CD4-positive, alpha-beta T cell treated with Interleukin-15 for 1 hour (primary cell): ENCODE results near the gene TM9SF3.

Source experiments
- DNase-seq: peaks from one replicate; pipeline ENCODE4 v3.0.0-alpha.2; 2020

Gene TM9SF3

DNA sequence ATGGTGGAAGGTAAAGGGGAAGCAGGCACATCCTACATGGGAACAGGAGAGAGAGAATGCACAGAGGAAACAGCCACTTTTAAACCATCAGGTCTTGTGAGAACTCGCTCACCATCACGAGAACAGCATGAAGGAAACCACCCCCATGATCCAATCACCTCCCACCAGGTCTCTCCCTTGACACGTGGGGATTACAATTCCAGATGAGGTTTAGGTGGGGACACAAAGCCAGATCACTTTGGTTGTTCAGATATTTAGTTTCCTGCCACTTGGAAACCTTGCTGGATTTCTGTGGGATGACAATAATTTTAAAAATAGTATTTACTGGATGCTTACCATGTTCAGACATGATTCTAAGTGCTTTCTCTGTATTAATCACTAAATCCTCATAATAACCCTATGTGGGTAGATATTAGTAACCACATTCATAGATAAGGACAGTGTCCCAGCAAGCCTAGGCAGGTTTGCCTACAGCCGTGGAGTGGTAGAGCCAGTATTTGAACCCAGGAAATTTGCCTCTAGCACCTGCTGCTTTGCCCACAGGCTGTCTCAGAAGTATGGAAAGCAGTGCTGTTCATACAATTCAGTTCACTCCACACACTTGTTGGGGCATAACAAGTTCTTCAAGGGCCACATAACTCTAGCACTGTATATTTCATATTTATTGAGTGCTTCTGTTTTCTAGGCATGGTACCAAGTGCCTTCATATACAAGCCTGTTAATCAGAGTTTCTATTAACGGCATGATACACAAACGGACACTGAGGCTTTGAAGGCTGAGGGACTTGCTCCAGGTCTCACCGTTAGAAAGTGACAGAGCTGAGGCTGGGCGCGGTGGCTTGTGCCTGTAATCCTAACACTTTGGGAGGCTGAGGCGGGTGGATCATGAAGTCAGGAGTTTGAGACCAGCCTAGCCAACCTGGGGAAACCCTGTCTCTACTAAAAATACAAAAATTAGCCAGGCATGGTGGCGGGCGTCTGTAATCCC lies 81.4 kb downstream of the TM9SF3 start:
- no peak for DNase-seq

DNA sequence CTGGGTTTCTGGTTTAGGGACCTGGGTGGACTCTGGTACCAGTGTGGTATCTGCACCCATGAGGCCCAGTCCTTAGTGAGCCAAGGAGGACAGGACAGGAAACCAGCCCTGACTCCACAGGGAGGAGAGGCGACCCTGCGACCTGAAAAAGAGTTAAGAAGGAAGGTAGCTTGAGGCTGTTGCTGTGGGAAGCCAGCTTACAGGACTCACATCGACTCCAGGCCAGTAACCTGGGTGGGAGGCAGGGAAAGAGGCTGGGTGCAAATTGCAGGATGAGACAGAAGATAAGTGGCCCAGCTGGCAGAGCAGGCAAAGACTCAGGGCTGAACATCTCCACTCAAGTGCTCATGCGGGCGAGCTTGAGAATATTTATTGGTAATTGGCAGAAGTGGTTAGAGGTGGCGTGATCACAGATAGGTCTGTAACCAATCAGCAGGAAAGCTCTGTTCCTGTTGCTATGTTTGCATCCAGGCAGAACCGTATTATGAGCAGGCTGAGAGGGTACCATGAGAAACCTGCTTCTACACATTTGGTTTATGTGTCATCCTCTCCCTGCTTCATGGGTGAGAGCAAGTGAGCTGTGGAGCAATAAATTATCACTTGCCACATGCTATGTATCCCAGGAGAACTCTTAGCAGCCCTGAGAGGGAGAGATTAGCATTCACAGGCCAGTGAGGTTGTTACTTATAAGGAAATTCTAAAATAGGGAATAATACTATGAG lies 84.1 kb downstream of the TM9SF3 start:
- no peak for DNase-seq

DNA sequence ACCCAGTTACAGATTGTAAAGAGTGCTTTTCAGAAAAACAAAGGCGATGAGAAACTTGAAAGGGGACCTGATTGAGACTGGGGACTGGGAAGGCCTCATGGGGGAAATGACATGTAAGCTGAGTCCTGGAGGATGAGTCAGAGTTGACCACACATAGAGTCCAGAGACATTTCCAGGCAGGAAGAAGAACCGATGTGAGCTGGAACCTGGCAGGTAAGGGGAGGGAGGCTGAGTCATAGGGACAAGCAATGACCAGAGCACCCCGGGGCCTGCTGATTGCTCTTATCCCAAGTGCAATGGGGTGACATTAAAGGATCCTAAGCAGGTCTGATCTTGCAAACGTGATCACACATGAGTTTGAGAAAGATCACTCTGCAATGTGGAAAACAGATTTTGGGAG lies 84.8 kb downstream of the TM9SF3 start:
- no peak for DNase-seq

DNA sequence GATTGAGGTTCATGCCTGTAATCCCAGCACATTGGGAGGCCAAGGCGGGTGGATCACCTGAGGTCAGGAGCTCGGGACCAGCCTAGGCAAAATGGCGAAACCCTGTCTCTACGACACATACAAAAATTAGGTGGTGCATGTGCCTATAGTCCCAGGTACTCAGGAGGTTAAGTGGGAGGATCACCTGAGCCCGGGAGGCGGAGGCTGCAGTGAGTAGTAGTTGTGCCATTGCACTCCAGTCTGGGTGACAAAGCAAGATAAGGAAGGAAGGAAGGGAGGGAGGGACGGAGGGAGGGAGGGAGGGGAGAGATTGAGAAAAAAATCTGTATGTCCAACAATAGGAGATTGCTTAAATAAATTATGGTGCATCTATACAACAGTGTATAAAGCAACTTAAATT lies 86.3 kb downstream of the TM9SF3 start:
- DNase-seq, result no peak

DNA sequence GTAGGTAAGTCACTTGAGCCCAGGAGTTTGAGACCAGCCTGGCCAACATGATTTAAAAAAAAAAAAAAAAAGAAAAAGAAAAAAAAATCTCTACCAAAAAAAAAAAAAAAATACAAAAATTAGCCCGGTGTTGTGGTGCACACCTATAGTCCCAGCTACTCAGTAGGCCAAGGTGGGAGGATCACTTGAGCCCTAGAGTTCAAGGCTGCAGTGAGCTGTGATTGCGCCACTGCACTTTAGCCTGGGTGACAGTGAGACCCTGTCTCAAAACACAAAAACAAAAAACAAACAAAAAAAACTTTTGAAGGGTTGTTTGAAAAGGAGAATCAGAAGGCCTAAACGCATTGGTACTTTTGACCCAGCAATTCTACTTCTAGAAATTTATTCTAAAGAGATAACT lies 86.8 kb downstream of the TM9SF3 start:
- no peak for DNase-seq

DNA sequence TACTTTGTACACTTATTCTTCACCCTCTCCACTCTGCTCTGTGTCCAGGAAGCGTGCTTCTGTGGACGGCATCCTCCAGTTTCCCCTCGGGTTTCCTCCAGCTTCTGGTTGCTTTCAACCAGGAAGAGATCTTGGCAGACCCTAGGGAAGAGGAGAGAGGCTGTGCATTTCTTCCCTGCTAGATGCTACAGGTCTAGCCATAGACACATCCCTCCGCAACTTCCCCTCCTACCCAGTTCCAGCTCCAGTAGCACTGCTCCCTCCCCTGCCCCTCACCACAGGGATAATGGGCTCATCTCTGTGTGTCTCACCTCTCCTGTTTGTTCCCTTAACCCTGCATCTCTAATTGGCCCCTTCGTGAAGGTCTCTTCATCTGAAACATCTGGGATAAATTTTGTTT lies 89.4 kb downstream of the TM9SF3 start:
- no peak for DNase-seq

DNA sequence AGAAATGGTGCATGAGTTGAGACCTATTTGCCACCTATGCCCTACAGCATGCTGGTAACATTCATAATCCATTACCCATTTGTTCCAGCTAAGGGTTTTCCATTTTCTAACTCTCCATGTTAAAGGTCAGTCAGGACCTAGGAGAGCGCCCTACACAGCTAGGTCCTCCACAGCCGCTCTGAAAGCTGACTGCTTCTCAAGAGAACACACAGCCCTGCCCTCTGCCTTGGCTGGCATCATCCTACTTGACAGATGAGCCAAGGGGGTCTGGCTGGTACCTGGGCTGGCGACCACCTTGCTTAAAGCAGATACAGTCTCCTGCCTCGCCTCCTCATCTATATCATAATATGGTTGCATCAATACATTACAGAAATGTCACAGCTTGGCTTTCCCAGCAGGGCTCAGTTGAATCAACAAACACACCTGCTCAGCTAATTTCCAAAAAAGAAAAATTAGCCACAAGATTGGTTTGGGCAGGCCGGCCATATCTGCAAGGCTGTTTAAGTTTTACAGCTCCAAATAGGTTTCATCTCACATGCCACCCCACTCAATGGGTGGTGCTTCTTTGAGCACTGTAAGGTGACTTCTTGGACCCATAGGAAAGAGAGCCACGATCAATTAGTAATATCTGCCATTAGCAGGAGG lies 90.4 kb downstream of the TM9SF3 start:
- no peak for DNase-seq

DNA sequence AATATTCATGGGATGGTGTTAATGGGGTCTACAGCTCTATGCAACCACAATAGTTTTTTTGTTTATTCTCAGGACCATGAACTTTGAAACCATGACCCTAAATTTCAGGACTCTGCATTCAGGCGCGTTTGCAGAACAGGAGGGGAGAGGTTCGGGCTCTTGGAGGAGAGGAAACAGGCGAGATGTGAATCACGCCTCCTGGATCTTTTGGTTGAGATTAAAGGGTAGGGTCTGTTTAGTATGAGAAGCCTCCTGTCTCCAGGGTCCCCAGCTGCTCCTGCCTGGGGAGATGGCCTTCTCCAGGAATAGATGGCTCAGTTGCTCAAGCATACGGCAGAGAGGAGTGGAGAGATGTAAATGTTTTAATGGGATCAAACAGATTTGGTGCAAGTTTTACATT lies 91.3 kb downstream of the TM9SF3 start:
- no peak for DNase-seq

DNA sequence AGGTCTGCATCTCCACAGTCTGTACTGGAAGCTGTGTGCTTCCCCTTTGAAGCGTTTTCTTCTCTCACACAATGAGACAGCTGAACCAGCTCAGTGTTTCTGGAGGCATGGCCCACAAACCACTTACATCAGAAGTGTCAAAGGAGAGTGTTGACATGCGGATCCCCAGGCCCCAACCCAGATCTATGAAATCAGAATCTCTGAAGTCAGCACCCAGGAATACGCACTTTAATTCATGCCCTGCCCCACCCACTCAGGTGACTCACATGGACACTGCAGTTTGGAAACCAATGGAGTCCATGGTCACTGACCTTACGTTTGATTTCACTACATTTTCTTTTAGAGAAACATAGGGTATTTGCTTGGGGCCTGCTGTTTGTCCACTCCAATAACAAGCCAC lies 92.1 kb downstream of the TM9SF3 start:
- DNase-seq, result no peak

DNA sequence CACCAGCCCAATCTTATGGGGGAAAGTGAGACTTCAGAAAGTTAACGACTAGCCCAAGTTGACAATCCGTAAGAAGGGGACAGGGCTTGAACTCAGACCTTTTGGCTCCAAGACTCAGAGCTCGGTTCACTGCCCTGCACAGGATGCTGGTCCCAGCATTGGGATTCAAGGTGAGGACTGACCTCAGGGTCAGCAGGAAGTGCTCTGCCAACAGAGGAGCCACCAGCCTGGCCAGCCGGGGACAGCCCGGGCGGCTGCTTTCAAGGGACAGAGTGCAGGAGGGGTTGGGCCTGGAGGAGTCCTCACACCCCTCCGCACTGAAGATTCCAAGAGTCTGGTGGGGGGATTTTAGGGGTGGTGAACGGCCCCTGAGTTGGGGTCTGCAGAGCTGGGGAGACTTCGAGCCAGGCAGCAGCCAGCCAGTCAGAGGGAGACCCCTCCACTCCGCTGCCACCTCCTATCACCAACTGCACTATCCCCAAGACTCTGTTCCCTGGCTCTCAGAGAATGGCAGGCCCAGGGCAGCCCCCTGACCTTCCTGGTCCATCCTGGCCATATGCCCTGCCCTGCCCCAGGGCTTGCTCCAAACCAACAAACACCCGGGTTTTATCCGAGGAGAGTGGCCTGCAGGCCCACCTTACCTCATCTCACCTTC lies 92.8 kb downstream of the TM9SF3 start:
- no peak for DNase-seq

DNA sequence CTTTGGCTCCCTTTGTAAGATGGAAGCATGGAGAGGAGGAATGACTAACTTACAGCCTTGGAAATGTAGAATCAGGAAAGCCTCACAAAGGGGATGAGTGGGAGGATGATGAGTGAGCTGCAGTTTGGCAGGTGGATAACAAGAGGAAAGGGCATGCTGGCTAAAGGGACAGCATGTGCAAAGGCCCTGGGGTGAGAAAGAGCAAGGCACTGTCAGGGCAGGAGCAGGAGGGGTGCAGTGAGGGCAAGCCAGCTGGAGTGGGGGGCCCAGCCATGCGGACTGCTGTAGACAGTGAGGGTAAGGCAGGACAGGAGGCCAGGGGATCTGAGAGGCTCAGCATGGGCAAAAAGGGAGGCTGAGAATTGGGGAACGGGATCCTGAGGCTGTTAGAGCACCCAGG lies 93.6 kb downstream of the TM9SF3 start:
- DNase-seq, result no peak

DNA sequence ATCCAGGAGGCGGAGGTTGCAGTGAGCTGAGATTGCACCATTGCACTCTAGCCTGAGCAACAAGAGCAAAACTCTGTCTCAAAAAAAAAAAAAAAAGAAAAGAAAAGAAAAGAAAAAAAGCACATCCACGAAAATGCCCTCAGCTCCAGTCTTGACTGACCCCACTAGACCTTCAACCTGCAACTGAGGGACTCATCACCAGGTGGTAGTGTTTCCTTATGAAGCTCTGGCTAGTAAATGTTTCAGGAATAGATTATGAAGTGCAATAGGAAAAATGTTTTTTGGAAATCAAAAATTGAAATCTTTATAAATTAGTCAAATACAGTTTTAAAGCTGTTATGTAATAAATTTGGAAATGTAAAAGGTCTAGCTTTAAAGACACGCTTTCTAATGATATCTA lies 95.5 kb downstream of the TM9SF3 start:
- no peak for DNase-seq

DNA sequence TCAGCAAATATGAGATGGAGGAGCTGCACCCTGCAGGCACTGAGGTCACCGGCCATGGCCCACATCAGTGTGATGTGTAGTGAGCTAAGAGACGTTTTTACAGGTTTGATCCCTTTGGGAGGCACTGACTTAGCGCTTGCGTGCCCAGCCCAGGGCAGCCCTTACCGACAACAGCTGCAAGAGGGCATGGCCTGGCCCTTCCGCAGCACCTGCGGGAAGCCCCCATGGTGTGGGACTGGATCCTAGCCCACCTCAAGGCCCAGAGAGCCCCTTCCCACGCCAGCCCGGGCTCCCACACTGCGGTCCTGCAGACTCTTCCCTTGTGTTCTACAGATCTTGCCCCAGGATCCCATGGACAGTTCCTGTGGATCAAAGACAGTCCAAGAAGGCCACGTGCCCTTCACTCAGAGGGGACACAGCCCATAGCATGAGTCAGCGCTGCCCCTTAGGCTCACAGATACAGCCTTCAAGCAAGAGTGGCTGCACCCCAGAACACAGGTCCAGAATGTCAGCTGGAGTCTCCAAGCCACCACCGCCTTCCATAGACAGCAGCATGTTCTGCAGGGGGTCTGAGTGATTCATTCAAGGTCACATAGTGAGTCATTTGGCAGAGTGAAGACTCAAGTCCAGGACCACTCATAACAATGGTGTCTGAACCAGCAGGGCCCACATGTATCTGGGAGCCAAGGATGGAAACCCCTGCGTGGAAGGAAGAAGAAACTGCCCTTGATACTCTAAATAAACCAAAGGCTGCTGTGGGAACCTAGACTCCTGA lies 98.5 kb downstream of the TM9SF3 start:
- no peak for DNase-seq

DNA sequence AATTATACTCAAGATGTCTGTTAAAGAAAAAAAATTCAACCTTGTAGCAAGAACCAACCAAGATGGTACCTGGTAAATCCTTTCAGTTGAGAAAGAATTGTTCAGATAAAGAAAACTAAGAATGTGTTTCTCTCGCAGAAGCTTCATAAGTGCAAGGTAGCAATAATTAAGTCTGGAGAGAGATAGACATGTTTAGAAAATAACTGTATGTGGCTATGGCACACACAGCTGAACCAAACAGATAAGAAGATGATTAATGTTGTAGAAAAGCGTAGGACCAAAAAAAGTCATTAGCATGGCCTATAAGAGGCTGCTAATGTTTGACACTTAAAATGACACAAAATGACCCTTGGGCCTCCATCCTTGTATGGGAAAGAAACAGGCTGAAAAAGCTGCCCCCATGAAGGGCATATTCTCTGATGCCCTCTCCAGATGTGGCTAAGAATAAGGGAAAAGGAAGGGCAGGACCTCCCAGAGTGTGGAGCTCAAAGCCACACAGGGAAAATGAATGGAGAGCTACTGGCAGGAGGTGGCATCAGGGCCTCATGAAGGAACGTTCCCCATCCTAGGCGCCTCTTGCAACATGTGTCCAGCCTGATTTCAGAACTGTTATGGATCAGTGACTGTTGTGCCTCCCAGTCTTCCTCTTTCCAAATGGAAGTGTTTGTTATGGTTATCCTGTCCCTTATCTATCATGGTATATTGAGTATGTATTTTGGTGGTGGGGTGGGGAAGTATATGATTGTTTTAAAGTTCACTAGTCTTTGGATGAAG lies 103.8 kb downstream of the TM9SF3 start:
- no peak for DNase-seq

DNA sequence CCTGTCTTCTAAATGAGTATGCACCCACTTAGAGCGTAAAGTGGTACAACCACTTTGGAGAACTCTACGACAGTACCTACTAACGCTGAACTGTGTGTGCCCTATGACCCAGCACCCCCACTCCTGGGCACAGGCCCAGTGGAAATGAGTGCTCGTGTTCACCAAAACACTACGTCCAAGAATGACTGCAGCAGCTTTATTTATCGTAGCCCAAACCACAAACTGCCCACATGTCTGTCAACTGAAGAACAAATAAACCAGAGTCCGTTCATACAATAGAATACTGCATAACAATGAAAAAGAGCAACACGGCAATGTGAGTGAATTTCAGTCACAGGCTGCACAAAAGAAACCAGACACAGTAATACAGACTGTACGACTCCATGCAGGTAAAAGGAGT lies 108.5 kb downstream of the TM9SF3 start:
- no peak for DNase-seq

DNA sequence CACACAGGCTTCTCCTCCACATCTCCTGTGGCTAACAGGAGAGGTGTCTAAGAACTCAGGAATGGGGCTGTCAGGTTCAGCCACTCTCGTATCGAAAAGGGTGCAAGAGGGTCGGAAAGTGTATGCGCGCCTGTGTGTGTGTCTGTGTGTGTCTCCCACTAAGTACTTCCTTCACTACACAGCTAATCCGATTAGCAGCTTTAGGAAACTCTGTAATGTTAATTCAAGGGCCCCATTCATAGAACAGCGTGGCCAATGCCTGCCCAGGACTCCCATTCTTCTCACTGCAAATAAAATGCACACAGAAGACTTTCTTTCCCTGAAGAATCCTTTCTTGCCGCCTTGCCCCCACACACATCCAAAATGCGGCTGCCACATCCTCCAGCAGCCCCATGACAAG lies 112.9 kb downstream of the TM9SF3 start:
- DNase-seq, result no peak

DNA sequence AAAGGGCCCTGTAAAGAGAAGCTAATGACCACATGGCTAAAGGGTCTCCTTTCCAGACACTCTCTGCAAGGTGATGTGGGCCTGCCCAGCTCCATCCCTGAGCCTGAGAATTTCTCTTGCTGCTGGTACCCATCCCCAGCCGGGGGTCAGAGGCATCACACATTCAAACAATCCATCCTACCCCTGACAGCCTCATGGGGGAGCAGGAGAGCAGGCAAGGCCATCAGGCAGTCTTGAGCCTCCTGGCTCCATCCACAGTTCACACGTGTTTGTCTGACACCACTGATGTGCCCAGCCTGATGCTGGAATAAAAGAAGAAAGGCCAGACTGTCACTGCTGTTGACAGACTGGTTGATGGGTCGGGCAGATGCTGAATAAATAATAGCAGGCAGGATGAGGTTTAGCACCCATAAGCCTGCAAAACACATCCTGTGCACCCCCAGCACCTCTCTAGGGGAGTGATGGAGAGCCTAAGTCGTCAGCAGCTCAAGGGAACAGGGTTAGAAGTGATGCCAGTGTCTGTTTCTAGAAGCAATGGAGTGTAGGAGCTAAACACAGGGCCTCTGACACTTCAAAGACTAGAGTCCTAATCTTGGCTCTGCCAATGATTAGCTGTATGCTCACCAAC lies 116.6 kb downstream of the TM9SF3 start:
- DNase-seq, result no peak

DNA sequence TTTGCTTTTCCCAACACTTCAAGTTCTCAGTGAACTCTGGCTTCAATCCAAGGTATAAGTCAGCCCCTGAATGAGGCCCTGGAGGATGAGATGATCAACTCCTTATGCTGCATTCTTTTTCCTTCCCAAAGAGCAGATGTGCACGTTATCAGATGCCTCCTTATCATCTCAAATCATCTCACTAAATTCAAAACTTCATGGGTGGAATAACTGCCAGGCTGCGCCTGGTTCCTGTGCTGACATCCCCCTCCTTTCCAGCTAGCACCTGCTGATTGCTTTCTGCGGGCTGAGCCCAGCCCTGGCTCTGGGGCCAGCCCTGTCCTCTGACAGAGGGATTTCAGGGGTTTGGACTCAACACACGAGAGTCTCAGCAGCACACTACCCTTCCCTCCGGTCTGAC lies 118.0 kb downstream of the TM9SF3 start:
- DNase-seq, result no peak
